GM23338 (cell line): ENCODE measurements around the gene MATK. TPM values are rescaled to one million over a fixed set of nuclear protein-coding genes. Genes with fewer than 3 reads are reported as not detected.

Experiments
- ATAC-seq: fragments of 200-7000 bp; cut with Tn5 transposase; 3 replicates; pipeline ENCODE4 v1.9.1; 2020
- DNase-seq: peaks from one replicate; pipeline ENCODE4 v3.0.0-alpha.2; 2015; ENCODE audit warnings: low spot score
- H2AFZ ChIP-seq: fragments of 200-600 bp; sonication (generic); 2 replicates; pipeline ENCODE4 v1.8.0; 2016; ENCODE audit warnings: antibody characterized with exemption, mild to moderate bottlenecking, moderate library complexity
- H3F3A ChIP-seq: fragments of 200-600 bp; sonication (generic); replicated peaks from 2 replicates; pipeline ENCODE4 v1.8.0; 2017; ENCODE audit warnings: antibody characterized with exemption, mixed run types, low read depth
- H3K27ac ChIP-seq: fragments of 200-600 bp; sonication (generic); 2 replicates; pipeline ENCODE4 v1.6.1; 2016; ENCODE audit warnings: low read depth
- H3K27me3 ChIP-seq: fragments of 200-600 bp; sonication (generic); 2 replicates; pipeline ENCODE4 v1.8.0; 2016; ENCODE audit warnings: mild to moderate bottlenecking, mixed run types, moderate library complexity; ENCODE audit not compliant: insufficient read depth
- H3K36me3 ChIP-seq: fragments of 200-600 bp; sonication (generic); 2 replicates; pipeline ENCODE4 v1.8.0; 2016; ENCODE audit warnings: mild to moderate bottlenecking; ENCODE audit not compliant: insufficient read depth
- H3K4me1 ChIP-seq: fragments of 200-600 bp; sonication (generic); 2 replicates; pipeline ENCODE4 v1.8.0; 2016; ENCODE audit warnings: mild to moderate bottlenecking, moderate library complexity; ENCODE audit not compliant: insufficient read depth
- H3K4me2 ChIP-seq: fragments of 200-600 bp; sonication (generic); 2 replicates; pipeline ENCODE4 v1.7.1; 2017; ENCODE audit warnings: mixed run types
- H3K4me3 ChIP-seq: fragments of 200-600 bp; sonication (generic); 2 replicates; pipeline ENCODE4 v1.6.1; 2016; ENCODE audit warnings: mixed run types
- H3K79me2 ChIP-seq: fragments of 200-600 bp; sonication (generic); replicated peaks from 2 replicates; pipeline ENCODE4 v1.8.0; 2017; ENCODE audit warnings: mild to moderate bottlenecking; ENCODE audit not compliant: insufficient read depth
- H3K9me2 ChIP-seq: fragments of 200-600 bp; sonication (generic); 2 replicates; pipeline ENCODE4 v1.8.0; 2017; ENCODE audit not compliant: insufficient read depth
- H4K20me1 ChIP-seq: fragments of 200-600 bp; sonication (generic); replicated peaks from 2 replicates; pipeline ENCODE4 v1.8.0; 2017; ENCODE audit warnings: mild to moderate bottlenecking; ENCODE audit not compliant: insufficient read depth
- H3K27ac Mint-ChIP-seq: 2 replicates; pipeline ENCODE4 v1.8.0; 2020; ENCODE audit warnings: inconsistent platforms, mild to moderate bottlenecking, moderate library complexity, mixed read lengths
- H3K27me3 Mint-ChIP-seq: 3 replicates; pipeline ENCODE4 v1.8.0; 2022; ENCODE audit warnings: low read depth, mild to moderate bottlenecking, moderate library complexity, mixed read lengths, inconsistent platforms; ENCODE audit not compliant: insufficient read depth, poor library complexity
- H3K36me3 Mint-ChIP-seq: 3 replicates; pipeline ENCODE4 v1.8.0; 2021; ENCODE audit warnings: low read depth, mild to moderate bottlenecking, inconsistent platforms, moderate library complexity, mixed read lengths
- H3K4me1 Mint-ChIP-seq: 3 replicates; pipeline ENCODE4 v1.8.0; 2020; ENCODE audit warnings: mild to moderate bottlenecking, inconsistent platforms, mixed read lengths
- H3K4me3 Mint-ChIP-seq: 3 replicates; pipeline ENCODE4 v1.8.0; 2021; ENCODE audit warnings: moderate library complexity, mild to moderate bottlenecking, inconsistent platforms, mixed read lengths
- H3K9me3 Mint-ChIP-seq: 3 replicates; pipeline ENCODE4 v1.8.0; 2020; ENCODE audit warnings: moderate library complexity, mild to moderate bottlenecking, inconsistent platforms, mixed read lengths
- EZH2 ChIP-seq: fragments of 200-600 bp; sonication (generic); IDR thresholded peaks from one replicate; pipeline ENCODE4 v1.8.0; 2017; ENCODE audit warnings: antibody characterized with exemption, mild to moderate bottlenecking, low read depth; ENCODE audit not compliant: unreplicated experiment
- EZH2phosphoT487 ChIP-seq: fragments of 200-600 bp; sonication (generic); IDR thresholded peaks from one replicate; pipeline ENCODE4 v1.8.1; 2018; ENCODE audit warnings: antibody characterized with exemption; ENCODE audit not compliant: unreplicated experiment
- JUNB ChIP-seq: IDR thresholded peaks from one replicate; pipeline ENCODE4 v1.6.1; 2016; ENCODE audit warnings: antibody characterized with exemption; ENCODE audit not compliant: unreplicated experiment
- POLR2AphosphoS5 ChIP-seq: IDR thresholded peaks from 2 replicates; pipeline ENCODE4 v1.6.1; 2016; ENCODE audit warnings: antibody characterized with exemption, low read depth
- STAT1 ChIP-seq: IDR thresholded peaks from one replicate; pipeline ENCODE4 v1.6.1; 2016; ENCODE audit warnings: antibody characterized with exemption; ENCODE audit not compliant: unreplicated experiment
- ZNF114 ChIP-seq: fragments of 250-450 bp; sonication (Bioruptor Pico); IDR thresholded peaks from 2 replicates; pipeline ENCODE4 v1.5.0; 2020; ENCODE audit warnings: mild to moderate bottlenecking, moderate library complexity
- ZNF331 ChIP-seq: fragments of 250-450 bp; sonication (Bioruptor Pico); IDR thresholded peaks from 2 replicates; pipeline ENCODE4 v1.5.0; 2020; ENCODE audit warnings: low read depth, mild to moderate bottlenecking, moderate library complexity
- polyA plus RNA-seq: library from polyadenylated mRNA; unstranded; fragments of >200 nt; fragmentation: Nextera tagmentation; extraction: Ambion mirVana; gene quantifications from 2 replicates; pipeline ENCODE4 v1.2.1, GENCODE V29; 2016
- total RNA-seq: library from RNA; depleted of rRNA; stranded (reverse); fragments of >200 nt; shearing (Covaris generic); gene quantifications from 2 replicates; pipeline ENCODE4 v1.2.3, GENCODE V29; 2014
- TF ChIP-seq, protein P1 (sequence below), 2 experiments: fragments of 200-600 bp in 1 of 2; sonication (generic) in 1 of 2; conservative IDR thresholded peaks; 2 replicates each; pipeline versions ENCODE4 v1.5.1 to v1.6.1; 2016 to 2017; ENCODE audit warnings: antibody characterized with exemption in 2 of 2, low read depth in 2 of 2, mild to moderate bottlenecking in 2 of 2, moderate library complexity in 1 of 2
- TF ChIP-seq, protein P2 (sequence below): fragments of 250-450 bp; sonication (Bioruptor Pico); IDR thresholded peaks from 2 replicates; pipeline ENCODE4 v1.5.0; 2020; ENCODE audit warnings: mild to moderate bottlenecking, moderate library complexity
- TF ChIP-seq, protein P3 (sequence below): IDR thresholded peaks from one replicate; pipeline ENCODE4 v1.6.1; 2018; ENCODE audit warnings: antibody characterized with exemption; ENCODE audit not compliant: unreplicated experiment

The MATK gene
- total and polyA plus RNA-seq, 2 experiments from 2014 or later = 13.4 to 21.4 TPM

DNA sequence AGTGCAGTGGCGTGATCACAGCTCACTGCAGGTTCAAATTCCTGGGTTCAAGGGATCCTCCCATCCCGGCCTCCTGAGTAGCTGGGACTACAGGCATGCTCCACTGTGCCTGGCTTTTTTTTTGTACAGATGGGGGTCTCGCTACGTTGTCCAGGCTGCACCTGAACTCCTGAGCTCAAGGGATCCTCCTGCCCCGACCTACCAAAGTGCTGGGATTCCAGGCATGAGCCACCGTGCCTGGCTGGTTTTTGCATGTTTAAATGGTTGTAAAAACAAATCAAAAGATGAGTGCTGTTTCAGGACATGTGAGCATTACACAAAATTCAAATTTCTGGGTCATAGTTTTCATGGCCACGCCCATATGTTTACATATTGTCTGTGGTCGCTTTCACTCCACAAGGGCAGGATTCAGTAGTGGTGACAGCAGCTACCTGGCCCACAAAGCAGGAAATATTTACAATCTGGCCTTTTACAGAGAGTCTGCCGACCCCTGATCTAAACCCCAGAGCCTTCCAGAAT lies 5.3 kb downstream of the MATK start:
- Histone ChIP-seq H3K27ac (no peak overlapping the region), H3K4me3 (no peak overlapping the region), H3K79me2 (no peaks in the 10 kb centered on the region), H2AFZ (no peak overlapping the region), H3K27me3 (peaks cover 10% of the 10 kb centered on the region), H4K20me1 (no peaks in the 10 kb centered on the region), H3K4me1 (no peaks in the 10 kb centered on the region; the same call in 1 of the 2 replicates), H3K36me3 (peaks cover 4% of the 10 kb centered on the region; the same call in 1 of the 2 replicates), H3F3A (no peaks in the 10 kb centered on the region), H3K9me2 (no peaks in the 10 kb centered on the region), H3K4me2 (no peak overlapping the region)
- peaks cover 33% of the 10 kb centered on the region for H3K36me3 Mint-ChIP-seq
- no peak overlapping the region for H3K27ac Mint-ChIP-seq
- H3K4me3 Mint-ChIP-seq = no peak overlapping the region
- DNase-seq = no peak
- no peak for ATAC-seq
- peaks cover 8% of the 10 kb centered on the region for H3K4me1 Mint-ChIP-seq
- peaks cover 20% of the 10 kb centered on the region for H3K27me3 Mint-ChIP-seq
- peaks cover 29% of the 10 kb centered on the region for H3K9me3 Mint-ChIP-seq
- TF ChIP-seq JUNB = no peak
- TF ChIP-seq POLR2AphosphoS5 = no peak
- no peak for TF ChIP-seq STAT1
- no peak for TF ChIP-seq ZNF331 (CRISPR knock-in tag)
- no peak for TF ChIP-seq EZH2
- TF ChIP-seq, protein P1, sequence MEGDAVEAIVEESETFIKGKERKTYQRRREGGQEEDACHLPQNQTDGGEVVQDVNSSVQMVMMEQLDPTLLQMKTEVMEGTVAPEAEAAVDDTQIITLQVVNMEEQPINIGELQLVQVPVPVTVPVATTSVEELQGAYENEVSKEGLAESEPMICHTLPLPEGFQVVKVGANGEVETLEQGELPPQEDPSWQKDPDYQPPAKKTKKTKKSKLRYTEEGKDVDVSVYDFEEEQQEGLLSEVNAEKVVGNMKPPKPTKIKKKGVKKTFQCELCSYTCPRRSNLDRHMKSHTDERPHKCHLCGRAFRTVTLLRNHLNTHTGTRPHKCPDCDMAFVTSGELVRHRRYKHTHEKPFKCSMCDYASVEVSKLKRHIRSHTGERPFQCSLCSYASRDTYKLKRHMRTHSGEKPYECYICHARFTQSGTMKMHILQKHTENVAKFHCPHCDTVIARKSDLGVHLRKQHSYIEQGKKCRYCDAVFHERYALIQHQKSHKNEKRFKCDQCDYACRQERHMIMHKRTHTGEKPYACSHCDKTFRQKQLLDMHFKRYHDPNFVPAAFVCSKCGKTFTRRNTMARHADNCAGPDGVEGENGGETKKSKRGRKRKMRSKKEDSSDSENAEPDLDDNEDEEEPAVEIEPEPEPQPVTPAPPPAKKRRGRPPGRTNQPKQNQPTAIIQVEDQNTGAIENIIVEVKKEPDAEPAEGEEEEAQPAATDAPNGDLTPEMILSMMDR (conservative IDR thresholded peaks at IDR 0.05; ENCODE audit: low read depth in 2 of 2) = no peak
- TF ChIP-seq, protein P2, sequence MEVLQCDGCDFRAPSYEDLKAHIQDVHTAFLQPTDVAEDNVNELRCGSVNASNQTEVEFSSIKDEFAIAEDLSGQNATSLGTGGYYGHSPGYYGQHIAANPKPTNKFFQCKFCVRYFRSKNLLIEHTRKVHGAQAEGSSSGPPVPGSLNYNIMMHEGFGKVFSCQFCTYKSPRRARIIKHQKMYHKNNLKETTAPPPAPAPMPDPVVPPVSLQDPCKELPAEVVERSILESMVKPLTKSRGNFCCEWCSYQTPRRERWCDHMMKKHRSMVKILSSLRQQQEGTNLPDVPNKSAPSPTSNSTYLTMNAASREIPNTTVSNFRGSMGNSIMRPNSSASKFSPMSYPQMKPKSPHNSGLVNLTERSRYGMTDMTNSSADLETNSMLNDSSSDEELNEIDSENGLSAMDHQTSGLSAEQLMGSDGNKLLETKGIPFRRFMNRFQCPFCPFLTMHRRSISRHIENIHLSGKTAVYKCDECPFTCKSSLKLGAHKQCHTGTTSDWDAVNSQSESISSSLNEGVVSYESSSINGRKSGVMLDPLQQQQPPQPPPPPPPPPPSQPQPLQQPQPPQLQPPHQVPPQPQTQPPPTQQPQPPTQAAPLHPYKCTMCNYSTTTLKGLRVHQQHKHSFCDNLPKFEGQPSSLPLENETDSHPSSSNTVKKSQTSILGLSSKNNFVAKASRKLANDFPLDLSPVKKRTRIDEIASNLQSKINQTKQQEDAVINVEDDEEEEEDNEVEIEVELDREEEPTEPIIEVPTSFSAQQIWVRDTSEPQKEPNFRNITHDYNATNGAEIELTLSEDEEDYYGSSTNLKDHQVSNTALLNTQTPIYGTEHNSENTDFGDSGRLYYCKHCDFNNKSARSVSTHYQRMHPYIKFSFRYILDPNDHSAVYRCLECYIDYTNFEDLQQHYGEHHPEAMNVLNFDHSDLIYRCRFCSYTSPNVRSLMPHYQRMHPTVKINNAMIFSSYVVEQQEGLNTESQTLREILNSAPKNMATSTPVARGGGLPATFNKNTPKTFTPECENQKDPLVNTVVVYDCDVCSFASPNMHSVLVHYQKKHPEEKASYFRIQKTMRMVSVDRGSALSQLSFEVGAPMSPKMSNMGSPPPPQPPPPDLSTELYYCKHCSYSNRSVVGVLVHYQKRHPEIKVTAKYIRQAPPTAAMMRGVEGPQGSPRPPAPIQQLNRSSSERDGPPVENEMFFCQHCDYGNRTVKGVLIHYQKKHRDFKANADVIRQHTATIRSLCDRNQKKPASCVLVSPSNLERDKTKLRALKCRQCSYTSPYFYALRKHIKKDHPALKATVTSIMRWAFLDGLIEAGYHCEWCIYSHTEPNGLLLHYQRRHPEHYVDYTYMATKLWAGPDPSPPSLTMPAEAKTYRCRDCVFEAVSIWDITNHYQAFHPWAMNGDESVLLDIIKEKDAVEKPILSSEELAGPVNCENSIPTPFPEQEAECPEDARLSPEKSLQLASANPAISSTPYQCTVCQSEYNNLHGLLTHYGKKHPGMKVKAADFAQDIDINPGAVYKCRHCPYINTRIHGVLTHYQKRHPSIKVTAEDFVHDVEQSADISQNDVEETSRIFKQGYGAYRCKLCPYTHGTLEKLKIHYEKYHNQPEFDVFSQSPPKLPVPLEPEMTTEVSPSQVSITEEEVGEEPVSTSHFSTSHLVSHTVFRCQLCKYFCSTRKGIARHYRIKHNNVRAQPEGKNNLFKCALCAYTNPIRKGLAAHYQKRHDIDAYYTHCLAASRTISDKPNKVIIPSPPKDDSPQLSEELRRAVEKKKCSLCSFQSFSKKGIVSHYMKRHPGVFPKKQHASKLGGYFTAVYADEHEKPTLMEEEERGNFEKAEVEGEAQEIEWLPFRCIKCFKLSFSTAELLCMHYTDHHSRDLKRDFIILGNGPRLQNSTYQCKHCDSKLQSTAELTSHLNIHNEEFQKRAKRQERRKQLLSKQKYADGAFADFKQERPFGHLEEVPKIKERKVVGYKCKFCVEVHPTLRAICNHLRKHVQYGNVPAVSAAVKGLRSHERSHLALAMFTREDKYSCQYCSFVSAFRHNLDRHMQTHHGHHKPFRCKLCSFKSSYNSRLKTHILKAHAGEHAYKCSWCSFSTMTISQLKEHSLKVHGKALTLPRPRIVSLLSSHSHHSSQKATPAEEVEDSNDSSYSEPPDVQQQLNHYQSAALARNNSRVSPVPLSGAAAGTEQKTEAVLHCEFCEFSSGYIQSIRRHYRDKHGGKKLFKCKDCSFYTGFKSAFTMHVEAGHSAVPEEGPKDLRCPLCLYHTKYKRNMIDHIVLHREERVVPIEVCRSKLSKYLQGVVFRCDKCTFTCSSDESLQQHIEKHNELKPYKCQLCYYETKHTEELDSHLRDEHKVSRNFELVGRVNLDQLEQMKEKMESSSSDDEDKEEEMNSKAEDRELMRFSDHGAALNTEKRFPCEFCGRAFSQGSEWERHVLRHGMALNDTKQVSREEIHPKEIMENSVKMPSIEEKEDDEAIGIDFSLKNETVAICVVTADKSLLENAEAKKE (CRISPR knock-in tag) = no peak
- no peak for TF ChIP-seq ZNF114 (CRISPR knock-in tag)
- TF ChIP-seq, protein P3, sequence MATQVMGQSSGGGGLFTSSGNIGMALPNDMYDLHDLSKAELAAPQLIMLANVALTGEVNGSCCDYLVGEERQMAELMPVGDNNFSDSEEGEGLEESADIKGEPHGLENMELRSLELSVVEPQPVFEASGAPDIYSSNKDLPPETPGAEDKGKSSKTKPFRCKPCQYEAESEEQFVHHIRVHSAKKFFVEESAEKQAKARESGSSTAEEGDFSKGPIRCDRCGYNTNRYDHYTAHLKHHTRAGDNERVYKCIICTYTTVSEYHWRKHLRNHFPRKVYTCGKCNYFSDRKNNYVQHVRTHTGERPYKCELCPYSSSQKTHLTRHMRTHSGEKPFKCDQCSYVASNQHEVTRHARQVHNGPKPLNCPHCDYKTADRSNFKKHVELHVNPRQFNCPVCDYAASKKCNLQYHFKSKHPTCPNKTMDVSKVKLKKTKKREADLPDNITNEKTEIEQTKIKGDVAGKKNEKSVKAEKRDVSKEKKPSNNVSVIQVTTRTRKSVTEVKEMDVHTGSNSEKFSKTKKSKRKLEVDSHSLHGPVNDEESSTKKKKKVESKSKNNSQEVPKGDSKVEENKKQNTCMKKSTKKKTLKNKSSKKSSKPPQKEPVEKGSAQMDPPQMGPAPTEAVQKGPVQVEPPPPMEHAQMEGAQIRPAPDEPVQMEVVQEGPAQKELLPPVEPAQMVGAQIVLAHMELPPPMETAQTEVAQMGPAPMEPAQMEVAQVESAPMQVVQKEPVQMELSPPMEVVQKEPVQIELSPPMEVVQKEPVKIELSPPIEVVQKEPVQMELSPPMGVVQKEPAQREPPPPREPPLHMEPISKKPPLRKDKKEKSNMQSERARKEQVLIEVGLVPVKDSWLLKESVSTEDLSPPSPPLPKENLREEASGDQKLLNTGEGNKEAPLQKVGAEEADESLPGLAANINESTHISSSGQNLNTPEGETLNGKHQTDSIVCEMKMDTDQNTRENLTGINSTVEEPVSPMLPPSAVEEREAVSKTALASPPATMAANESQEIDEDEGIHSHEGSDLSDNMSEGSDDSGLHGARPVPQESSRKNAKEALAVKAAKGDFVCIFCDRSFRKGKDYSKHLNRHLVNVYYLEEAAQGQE = no peak
- no peak for TF ChIP-seq EZH2phosphoT487
